Thyroid gland (tissue), 4 donors: ENCODE measurements around the gene TMIE. TPM values are rescaled to one million over a fixed set of nuclear protein-coding genes. Genes with fewer than 3 reads are reported as not detected.

ENCODE experiments used
- DNase-seq, 2 donors: peaks; one replicate each; pipeline ENCODE4 v3.0.0-alpha.2; 2019
- H3K27ac ChIP-seq, 3 donors: fragments of 200-600 bp; sonication (generic); 1 replicate in 2 of 3; 2 replicates in 1 of 3; pipeline ENCODE4 v1.5.1; 2016 to 2019; ENCODE audit warnings: mild to moderate bottlenecking in 1 of 3, moderate library complexity in 1 of 3
- H3K27me3 ChIP-seq: fragments of 200-600 bp; sonication (generic); one replicate; pipeline ENCODE4 v1.5.1; 2019
- H3K36me3 ChIP-seq, 2 donors: fragments of 200-600 bp; sonication (generic); one replicate each; pipeline ENCODE4 v1.5.1; 2016 to 2019
- H3K4me1 ChIP-seq, 2 donors: fragments of 200-600 bp; sonication (generic); one replicate each; pipeline ENCODE4 v1.5.1; 2017 to 2019
- H3K4me3 ChIP-seq, 3 donors: fragments of 200-600 bp; sonication (generic); replicated peaks in 1 of 3; 1 replicate in 2 of 3; 2 replicates in 1 of 3; pipeline ENCODE4 v1.5.1; 2016; ENCODE audit warnings: mild to moderate bottlenecking in 1 of 3
- H3K9me3 ChIP-seq: fragments of 200-600 bp; sonication (generic); one replicate; pipeline ENCODE4 v1.5.1; 2017
- CTCF ChIP-seq, 6 experiments: fragments of 200-600 bp in 3 of 6; fragments of 450-650 bp in 3 of 6; sonication (generic) in 3 of 6; IDR thresholded peaks; one replicate each; pipeline ENCODE4 v1.5.1; 2016 to 2019; ENCODE audit warnings: antibody characterized with exemption in 6 of 6, mild to moderate bottlenecking in 2 of 6, inconsistent platforms in 1 of 6, moderate library complexity in 1 of 6
- POLR2A ChIP-seq, 2 donors: fragments of 450-650 bp; IDR thresholded peaks; one replicate each; pipeline ENCODE4 v1.6.1; 2017; ENCODE audit warnings: antibody characterized with exemption in 2 of 2, mild to moderate bottlenecking in 2 of 2, moderate library complexity in 1 of 2
- WGBS, 2 donors: methylation state at CpG; one replicate each; pipeline ENCODE4 v1.1.5; 2017; 5-methylcytosine and 5-hydroxymethylcytosine counted together
- intact Hi-C: fragments of 100-400 bp; cut with DNase I; formaldehyde crosslinking; loops from one replicate; pipeline ENCODE4 v1.15.1; 2023
- total RNA-seq, 4 donors: library from RNA; depleted of rRNA; stranded (reverse); fragments of >200 nt; gene quantifications; one replicate each; pipeline ENCODE4 v1.2.3, GENCODE V29; 2016

Gene TMIE
- total RNA-seq, 4 donors from 2014 or later = 0.83 to 1.3 (median 1.1) TPM; not detected in 1

DNA sequence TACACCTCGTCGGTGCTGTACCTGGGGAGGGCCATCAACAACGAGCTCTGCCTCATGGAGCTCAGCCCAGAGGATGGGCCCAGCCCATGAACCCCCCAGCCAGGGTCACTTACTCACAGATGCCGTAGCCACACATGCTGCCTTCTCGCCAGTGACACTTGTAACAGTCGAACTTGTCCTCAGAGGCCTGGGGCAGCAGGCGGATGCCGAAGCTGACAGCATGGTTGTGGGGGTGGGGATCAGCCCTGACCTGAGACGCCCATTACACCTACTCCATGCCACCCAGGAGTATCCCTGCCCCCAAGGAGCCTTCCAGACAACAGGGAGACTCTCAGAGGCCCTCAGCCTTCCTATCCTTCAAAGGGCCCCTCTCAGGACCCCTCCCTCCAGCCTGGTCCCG is 19.8 kb upstream of the TMIE start:
- no peak for TF ChIP-seq POLR2A (IDR thresholded peaks at IDR 0.05)
- TF ChIP-seq CTCF (IDR thresholded peaks at IDR 0.05) = no peak
- peaks cover 0 to 5% of the 10 kb centered on the region in 2 donors for H3K36me3 ChIP-seq
- no peaks in the 10 kb centered on the region for H3K9me3 ChIP-seq
- WGBS, 2 donors = 90 to 97% methylated on average over 1 to 5 of the region's 10 CpGs
- peaks cover 24 to 39% of the 10 kb centered on the region in 2 donors for H3K4me1 ChIP-seq
- DNase-seq = no peak
- H3K27ac ChIP-seq = peak overlapping the region in 2 of 3 donors; percentile 10 to 74
- intact Hi-C loops = no loop called here
- no peak overlapping the region for H3K4me3 ChIP-seq
- H3K27me3 ChIP-seq = no peaks in the 10 kb centered on the region

DNA sequence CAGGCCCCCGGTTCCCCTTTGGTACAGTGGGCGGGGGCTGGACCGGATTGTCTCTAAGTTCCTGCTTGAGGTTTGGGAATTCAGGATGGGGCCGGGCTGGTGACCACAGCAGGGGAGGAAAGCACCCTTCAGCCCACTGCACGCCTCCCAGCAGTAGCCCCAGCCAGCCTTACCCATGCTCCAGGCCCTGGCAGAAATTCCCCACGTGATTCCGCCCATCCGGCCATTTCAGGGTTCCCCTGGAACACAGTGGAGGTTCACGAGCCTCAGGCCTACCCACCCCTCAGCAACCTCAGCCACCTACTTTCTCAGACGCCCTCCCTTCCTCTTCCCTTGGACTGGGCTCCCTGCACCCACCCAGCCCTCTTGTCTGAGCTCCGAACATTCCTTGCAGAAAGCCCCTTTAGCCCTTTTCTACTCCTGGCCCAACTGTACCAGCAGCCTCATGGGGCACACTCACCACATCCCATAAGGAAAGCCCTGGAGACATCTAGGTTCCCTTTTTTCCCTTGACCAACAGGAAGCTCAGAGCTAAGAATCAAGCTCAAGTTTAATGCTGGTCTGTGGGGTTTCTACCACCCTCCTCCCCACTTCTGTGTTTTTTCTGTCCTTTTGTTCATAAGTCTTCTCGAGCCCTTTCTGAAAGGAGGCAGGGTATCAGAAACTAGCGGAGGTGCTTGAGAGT is 19.2 kb upstream of the TMIE start:
- peaks cover 24 to 39% of the 10 kb centered on the region in 2 donors for H3K4me1 ChIP-seq
- H3K9me3 ChIP-seq = no peaks in the 10 kb centered on the region
- peak overlapping the region in 2 of 3 donors; percentile 10 to 74 for H3K27ac ChIP-seq
- TF ChIP-seq POLR2A (IDR thresholded peaks at IDR 0.05) (no peak), CTCF (IDR thresholded peaks at IDR 0.05) (no peak)
- WGBS, 2 donors = 75 to 87% methylated on average over 11 to 13 of the region's 13 CpGs
- no peak for DNase-seq
- H3K27me3 ChIP-seq = no peaks in the 10 kb centered on the region
- H3K4me3 ChIP-seq = no peak overlapping the region
- intact Hi-C loops = no loop called here
- peaks cover 0 to 5% of the 10 kb centered on the region in 2 donors for H3K36me3 ChIP-seq

GRCh38 chr3:46682974-46683373 is 18.2 kb upstream of the TMIE start:
- Histone ChIP-seq H3K27ac (no peak overlapping the region), H3K9me3 (no peaks in the 10 kb centered on the region), H3K4me1 (peaks cover 24 to 39% of the 10 kb centered on the region in 2 donors), H3K27me3 (no peaks in the 10 kb centered on the region), H3K36me3 (peaks cover 0 to 11% of the 10 kb centered on the region in 2 donors), H3K4me3 (no peak overlapping the region)
- WGBS, 2 donors = 73 to 88% methylated on average over 3 to 10 of the region's 11 CpGs
- no peak for DNase-seq
- intact Hi-C loops = no loop called here
- TF ChIP-seq CTCF (IDR thresholded peaks at IDR 0.05) = no peak
- TF ChIP-seq POLR2A (IDR thresholded peaks at IDR 0.05) = no peak

DNA sequence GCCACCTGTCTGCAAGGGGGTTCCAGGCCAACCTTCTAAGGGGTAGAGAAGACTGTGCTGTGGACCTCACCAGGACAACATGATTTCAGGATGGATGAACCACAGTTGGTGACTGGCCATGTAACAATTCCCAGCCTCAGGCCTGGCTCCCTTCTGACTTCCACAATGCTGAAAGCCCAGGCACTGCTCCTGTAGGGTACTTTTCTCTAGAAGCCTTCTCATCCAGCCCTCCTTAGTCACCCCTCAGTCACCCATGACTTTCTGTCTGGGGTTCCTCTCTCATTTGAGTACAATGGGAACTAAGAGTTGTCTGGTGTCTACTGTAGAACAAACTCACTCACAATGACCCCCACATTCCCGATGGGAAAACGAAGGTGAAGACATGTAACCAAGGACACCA is 16.3 kb upstream of the TMIE start:
- intact Hi-C loops = no loop called here
- Histone ChIP-seq H3K27me3 (no peaks in the 10 kb centered on the region), H3K9me3 (no peaks in the 10 kb centered on the region), H3K36me3 (peaks cover 0 to 16% of the 10 kb centered on the region in 2 donors), H3K27ac (no peak overlapping the region), H3K4me1 (peaks cover 14 to 32% of the 10 kb centered on the region in 2 donors), H3K4me3 (no peak overlapping the region)
- 65 to 89% methylated on average over 2 of the region's 2 CpGs for WGBS, 2 donors
- TF ChIP-seq CTCF (IDR thresholded peaks at IDR 0.05) (no peak), POLR2A (IDR thresholded peaks at IDR 0.05) (no peak)
- DNase-seq = no peak

DNA sequence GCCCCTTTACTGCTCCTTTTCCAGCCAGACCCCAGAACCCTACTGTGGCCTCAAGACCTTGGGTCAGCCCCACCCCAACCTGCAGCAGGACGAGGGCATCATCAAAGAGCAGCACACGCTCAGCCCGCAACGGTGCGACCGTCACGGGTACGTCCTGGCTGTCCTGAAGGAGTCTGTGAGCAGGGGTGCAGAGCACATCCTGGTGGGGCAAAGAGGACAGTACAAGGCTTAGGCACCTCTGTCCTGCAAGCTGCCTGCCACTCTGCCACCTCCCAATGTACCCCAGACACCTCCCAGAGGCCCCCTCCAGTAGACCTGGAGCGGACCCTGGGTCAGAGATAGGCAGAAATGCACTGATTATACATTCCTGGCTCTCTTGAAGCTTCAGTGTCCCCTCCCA is 15.7 kb upstream of the TMIE start:
- WGBS, 2 donors = 94 to 100% methylated on average over 8 to 9 of the region's 9 CpGs
- DNase-seq = no peak
- H3K4me3 ChIP-seq = no peak overlapping the region
- peaks cover 12 to 32% of the 10 kb centered on the region in 2 donors for H3K4me1 ChIP-seq
- H3K27me3 ChIP-seq = no peaks in the 10 kb centered on the region
- no peaks in the 10 kb centered on the region for H3K9me3 ChIP-seq
- intact Hi-C loops = no loop called here
- no peak overlapping the region for H3K27ac ChIP-seq
- H3K36me3 ChIP-seq = peaks cover 0 to 16% of the 10 kb centered on the region in 2 donors
- TF ChIP-seq CTCF (IDR thresholded peaks at IDR 0.05) (no peak), POLR2A (IDR thresholded peaks at IDR 0.05) (no peak)
